PC-3 (cell line): ENCODE measurements around the gene PRSS21.

Experiments used
- CTCF ChIP-seq: fragments of 300-600 bp; sonication (generic); conservative IDR thresholded peaks from 2 replicates; pipeline ENCODE4 v1.5.1; 2017; ENCODE audit warnings: antibody characterized with exemption, low read depth, mild to moderate bottlenecking, low read length
- EZH2phosphoT487 ChIP-seq: fragments of 300-600 bp; sonication (generic); IDR thresholded peaks from 2 replicates; pipeline ENCODE4 v1.6.1; 2018; ENCODE audit warnings: mild to moderate bottlenecking, antibody characterized with exemption, low read length, borderline replicate concordance

DNA sequence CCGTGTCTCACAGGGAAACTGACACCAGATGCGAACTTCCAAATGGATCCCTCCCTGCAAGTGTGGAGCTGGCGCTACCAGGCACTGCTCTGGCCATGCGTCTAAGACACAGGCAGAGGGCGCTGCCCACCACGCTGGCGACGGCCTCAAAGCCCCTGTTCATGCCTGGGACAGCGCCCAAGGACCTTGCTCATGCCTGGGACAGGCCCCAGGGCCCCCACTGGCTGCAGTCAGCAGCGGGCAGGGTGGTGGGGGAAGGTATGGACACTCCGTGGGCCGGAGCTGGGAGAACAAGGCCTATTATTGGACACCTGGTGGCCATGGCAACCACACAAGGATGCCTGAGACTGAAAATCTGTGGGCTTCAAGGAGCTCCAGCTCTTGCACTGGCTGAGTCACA, 21.9 kb downstream of the PRSS21 start:
- TF ChIP-seq CTCF (peak; percentile 88), EZH2phosphoT487 (no peak)
